Measurements from ENCODE around the gene FOSL2.

Gene FOSL2

DNA sequence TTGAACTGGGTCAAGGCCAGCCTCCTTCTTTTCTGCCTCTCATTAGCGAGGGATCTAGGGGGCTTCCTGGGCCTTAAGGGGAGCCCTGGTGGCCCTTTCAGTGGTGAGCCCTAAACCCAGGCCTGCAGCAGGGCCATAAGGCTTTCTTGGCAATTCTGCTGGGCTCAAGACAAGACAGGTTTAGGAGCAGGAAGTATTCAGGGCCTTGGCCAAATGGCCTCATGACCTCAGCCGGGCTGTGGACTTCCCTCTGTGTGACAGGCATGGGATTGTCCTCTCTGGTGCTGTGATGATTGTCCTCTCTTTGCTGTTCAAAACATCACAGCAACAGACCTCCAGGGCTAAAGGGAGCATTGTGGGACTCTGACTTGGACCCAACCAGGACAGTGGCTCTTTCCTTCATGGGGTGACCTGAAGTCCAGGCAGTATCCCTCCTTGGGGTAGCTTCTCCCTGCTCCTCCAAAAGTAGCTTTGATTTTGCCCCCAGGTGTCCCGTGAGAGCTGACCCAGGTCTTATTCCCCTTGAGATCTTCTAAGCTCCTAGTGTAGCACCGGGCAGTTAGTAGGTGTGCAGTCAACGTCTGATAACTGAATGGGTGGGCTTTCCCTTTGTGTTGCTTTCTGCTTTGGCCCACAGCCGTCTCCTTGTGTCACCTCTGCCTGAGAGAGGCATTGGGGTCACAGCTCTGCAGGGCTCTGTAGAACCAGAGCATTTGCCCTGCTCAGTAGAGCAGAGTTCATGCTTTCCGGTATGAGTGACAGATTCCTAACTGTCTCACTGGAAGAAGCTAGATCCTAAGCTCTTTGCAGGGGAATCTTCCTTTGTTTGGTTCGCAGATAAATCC is 14.7 kb downstream of the FOSL2 start:
- ChIA-PET CTCF (interaction anchor here (0.6 kb wide), 1 partner anchor 34 kb away, joined by 4 read pairs; no protein-coding TSS in a partner anchor), POLR2A (interaction anchor here (0.7 kb wide), 1 partner anchor 17 kb away, joined by 3 read pairs; no protein-coding TSS in a partner anchor)
- no peak for DNase-seq (ENCODE audit: extremely low spot score)
- TF ChIP-seq SUZ12 (IDR thresholded peaks at IDR 0.05) (no peak), LEF1 (IDR thresholded peaks at IDR 0.05; ENCODE audit: borderline replicate concordance) (no peak), FOXK2 (IDR thresholded peaks at IDR 0.05) (no peak), ARNT (IDR thresholded peaks at IDR 0.05) (no peak), L3MBTL2 (conservative IDR thresholded peaks at IDR 0.05) (no peak)

- CTCF ChIA-PET: interaction anchor here (0.6 kb wide), 1 partner anchor 34 kb away, joined by 4 read pairs; no protein-coding TSS in a partner anchor
These were observed 15.5 kb downstream of the FOSL2 start for GRCh38 chr2:28407976-28408690.

DNA sequence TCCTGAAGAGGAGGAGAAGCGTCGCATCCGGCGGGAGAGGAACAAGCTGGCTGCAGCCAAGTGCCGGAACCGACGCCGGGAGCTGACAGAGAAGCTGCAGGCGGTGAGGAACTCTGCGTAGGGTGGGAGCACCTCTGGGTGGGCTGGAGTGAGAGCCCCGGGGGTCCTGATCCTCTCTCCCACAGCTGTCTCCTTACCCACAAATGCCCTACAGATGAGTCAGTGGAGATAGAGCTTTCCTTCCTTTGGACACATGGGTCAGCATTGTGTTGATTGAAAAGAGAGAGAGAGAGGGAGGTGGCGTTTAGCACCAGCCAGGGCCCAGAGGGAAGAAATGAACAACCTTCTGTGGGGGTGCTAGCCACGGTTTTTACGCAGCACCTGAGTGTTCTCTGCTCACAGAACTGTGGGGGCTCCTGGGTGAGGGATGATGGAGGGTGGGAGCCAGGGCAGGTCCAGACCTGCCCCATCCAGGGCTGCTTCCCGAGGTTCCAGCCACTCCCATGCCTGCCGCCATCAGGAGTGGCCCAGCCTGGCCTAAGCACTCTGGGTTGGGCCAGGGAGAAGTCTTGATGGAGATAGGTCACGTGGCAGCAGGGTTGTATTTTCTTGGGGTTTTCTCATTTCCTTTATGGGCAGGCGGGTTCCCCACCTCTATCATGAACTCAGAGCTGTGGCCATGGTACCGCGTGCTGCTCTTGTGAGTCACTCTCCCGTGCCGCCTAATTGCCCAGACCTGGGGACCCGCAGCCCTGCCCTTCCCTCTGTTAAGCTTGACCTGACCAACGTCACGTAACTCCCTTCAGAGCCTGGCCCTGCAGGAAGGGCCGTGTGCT is 16.3 kb downstream of the FOSL2 start:
- no peak for DNase-seq (ENCODE audit: extremely low spot score)
- TF ChIP-seq BHLHE40 (IDR thresholded peaks at IDR 0.05; ENCODE audit: borderline replicate concordance) (no peak), TARDBP (IDR thresholded peaks at IDR 0.05) (no peak), CTBP1 (IDR thresholded peaks at IDR 0.05; ENCODE audit: borderline replicate concordance) (no peak), ZNF384 (IDR thresholded peaks at IDR 0.05) (no peak), ARNT (IDR thresholded peaks at IDR 0.05) (no peak), L3MBTL2 (conservative IDR thresholded peaks at IDR 0.05) (no peak), NFRKB (IDR thresholded peaks at IDR 0.05) (no peak), FOXM1 (IDR thresholded peaks at IDR 0.05; ENCODE audit: borderline replicate concordance) (no peak), FOXK2 (IDR thresholded peaks at IDR 0.05) (no peak), SUZ12 (IDR thresholded peaks at IDR 0.05) (no peak), SP1 (IDR thresholded peaks at IDR 0.05) (no peak), ELF4 (IDR thresholded peaks at IDR 0.05) (no peak), HDGF (IDR thresholded peaks at IDR 0.05; ENCODE audit: borderline replicate concordance) (no peak), FOXA1 (IDR thresholded peaks at IDR 0.05) (no peak), LEF1 (IDR thresholded peaks at IDR 0.05; ENCODE audit: borderline replicate concordance) (no peak)
- TF ChIP-seq, protein P1, sequence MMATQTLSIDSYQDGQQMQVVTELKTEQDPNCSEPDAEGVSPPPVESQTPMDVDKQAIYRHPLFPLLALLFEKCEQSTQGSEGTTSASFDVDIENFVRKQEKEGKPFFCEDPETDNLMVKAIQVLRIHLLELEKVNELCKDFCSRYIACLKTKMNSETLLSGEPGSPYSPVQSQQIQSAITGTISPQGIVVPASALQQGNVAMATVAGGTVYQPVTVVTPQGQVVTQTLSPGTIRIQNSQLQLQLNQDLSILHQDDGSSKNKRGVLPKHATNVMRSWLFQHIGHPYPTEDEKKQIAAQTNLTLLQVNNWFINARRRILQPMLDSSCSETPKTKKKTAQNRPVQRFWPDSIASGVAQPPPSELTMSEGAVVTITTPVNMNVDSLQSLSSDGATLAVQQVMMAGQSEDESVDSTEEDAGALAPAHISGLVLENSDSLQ (IDR thresholded peaks at IDR 0.05): no peak
- ChIA-PET CTCF (no interaction called here), POLR2A (no interaction called here)

More at GRCh38 chr2:28407976-28408690, 15.5 kb downstream of the FOSL2 start:
- DNase-seq (ENCODE audit: extremely low spot score): no peak
- TF ChIP-seq BHLHE40 (IDR thresholded peaks at IDR 0.05; ENCODE audit: borderline replicate concordance) (no peak), L3MBTL2 (conservative IDR thresholded peaks at IDR 0.05) (no peak), FOXK2 (IDR thresholded peaks at IDR 0.05) (no peak)
- POLR2A ChIA-PET: interaction anchor here (0.7 kb wide), 1 partner anchor 18 kb away, joined by 3 read pairs; no protein-coding TSS in a partner anchor

GRCh38 chr2:28411166-28411755 is 18.6 kb downstream of the FOSL2 start:
- POLR2A ChIA-PET: no interaction called here

DNA sequence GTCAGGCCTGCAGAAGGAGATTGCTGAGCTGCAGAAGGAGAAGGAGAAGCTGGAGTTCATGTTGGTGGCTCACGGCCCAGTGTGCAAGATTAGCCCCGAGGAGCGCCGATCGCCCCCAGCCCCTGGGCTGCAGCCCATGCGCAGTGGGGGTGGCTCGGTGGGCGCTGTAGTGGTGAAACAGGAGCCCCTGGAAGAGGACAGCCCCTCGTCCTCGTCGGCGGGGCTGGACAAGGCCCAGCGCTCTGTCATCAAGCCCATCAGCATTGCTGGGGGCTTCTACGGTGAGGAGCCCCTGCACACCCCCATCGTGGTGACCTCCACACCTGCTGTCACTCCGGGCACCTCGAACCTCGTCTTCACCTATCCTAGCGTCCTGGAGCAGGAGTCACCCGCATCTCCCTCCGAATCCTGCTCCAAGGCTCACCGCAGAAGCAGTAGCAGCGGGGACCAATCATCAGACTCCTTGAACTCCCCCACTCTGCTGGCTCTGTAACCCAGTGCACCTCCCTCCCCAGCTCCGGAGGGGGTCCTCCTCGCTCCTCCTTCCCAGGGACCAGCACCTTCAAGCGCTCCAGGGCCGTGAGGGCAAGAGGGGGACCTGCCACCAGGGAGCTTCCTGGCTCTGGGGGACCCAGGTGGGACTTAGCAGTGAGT is 19.4 kb downstream of the FOSL2 start:
- POLR2A ChIA-PET: no interaction called here
- CTCF ChIA-PET: no interaction called here
- DNase-seq (ENCODE audit: extremely low spot score): no peak
- TF ChIP-seq FOXA1 (IDR thresholded peaks at IDR 0.05) (no peak), NFRKB (IDR thresholded peaks at IDR 0.05) (no peak), ARNT (IDR thresholded peaks at IDR 0.05) (no peak), HDGF (IDR thresholded peaks at IDR 0.05; ENCODE audit: borderline replicate concordance) (no peak), LEF1 (IDR thresholded peaks at IDR 0.05; ENCODE audit: borderline replicate concordance) (no peak), FOXM1 (IDR thresholded peaks at IDR 0.05; ENCODE audit: borderline replicate concordance) (no peak), BHLHE40 (IDR thresholded peaks at IDR 0.05; ENCODE audit: borderline replicate concordance) (no peak)

More at GRCh38 chr2:28411166-28411755, 18.6 kb downstream of the FOSL2 start:
- DNase-seq (ENCODE audit: extremely low spot score): no peak
- TF ChIP-seq L3MBTL2 (conservative IDR thresholded peaks at IDR 0.05) (no peak), SUZ12 (IDR thresholded peaks at IDR 0.05) (no peak), BHLHE40 (IDR thresholded peaks at IDR 0.05; ENCODE audit: borderline replicate concordance) (no peak), SP1 (IDR thresholded peaks at IDR 0.05) (no peak), ARNT (IDR thresholded peaks at IDR 0.05) (no peak), FOXK2 (IDR thresholded peaks at IDR 0.05) (no peak), TARDBP (IDR thresholded peaks at IDR 0.05) (no peak), ZNF384 (IDR thresholded peaks at IDR 0.05) (no peak), NFRKB (IDR thresholded peaks at IDR 0.05) (no peak), FOXA1 (IDR thresholded peaks at IDR 0.05) (no peak), FOXM1 (IDR thresholded peaks at IDR 0.05; ENCODE audit: borderline replicate concordance) (no peak), HDGF (IDR thresholded peaks at IDR 0.05; ENCODE audit: borderline replicate concordance) (no peak)
- CTCF ChIA-PET: no interaction called here

- CTCF ChIA-PET: no interaction called here
- DNase-seq (ENCODE audit: extremely low spot score): no peak
- TF ChIP-seq BHLHE40 (IDR thresholded peaks at IDR 0.05; ENCODE audit: borderline replicate concordance): no peak
- no peak for TF ChIP-seq NFRKB (IDR thresholded peaks at IDR 0.05)
- no peak for TF ChIP-seq ZNF384 (IDR thresholded peaks at IDR 0.05)
- TF ChIP-seq, protein P1 (IDR thresholded peaks at IDR 0.05): no peak
- TF ChIP-seq FOXM1 (IDR thresholded peaks at IDR 0.05; ENCODE audit: borderline replicate concordance): no peak
- no peak for TF ChIP-seq LEF1 (IDR thresholded peaks at IDR 0.05; ENCODE audit: borderline replicate concordance)
- no peak for TF ChIP-seq SUZ12 (IDR thresholded peaks at IDR 0.05)
- TF ChIP-seq CTBP1 (IDR thresholded peaks at IDR 0.05; ENCODE audit: borderline replicate concordance): no peak
- TF ChIP-seq L3MBTL2 (conservative IDR thresholded peaks at IDR 0.05): no peak
- TF ChIP-seq FOXK2 (IDR thresholded peaks at IDR 0.05): no peak
- no peak for TF ChIP-seq FOXA1 (IDR thresholded peaks at IDR 0.05)
- TF ChIP-seq SP1 (IDR thresholded peaks at IDR 0.05): no peak
- TF ChIP-seq ELF4 (IDR thresholded peaks at IDR 0.05): no peak
- no peak for TF ChIP-seq TARDBP (IDR thresholded peaks at IDR 0.05)
- TF ChIP-seq HDGF (IDR thresholded peaks at IDR 0.05; ENCODE audit: borderline replicate concordance): no peak
- no peak for TF ChIP-seq ARNT (IDR thresholded peaks at IDR 0.05)
- POLR2A ChIA-PET: no interaction called here
These were observed 20.0 kb downstream of the FOSL2 start for GRCh38 chr2:28412625-28413151.
